ENCODE measurements around the gene TECPR1.

The TECPR1 gene

GRCh38 chr7:98202367-98203195 is 49.5 kb downstream of the TECPR1 start:
- H3K36me3 ChIP-seq (ENCODE audit: control insufficient read depth, insufficient read depth, low read length), result peaks cover 16% of the 10 kb centered on the region
- H3K4me3 ChIP-seq (ENCODE audit: low read depth, low read length), result no peak overlapping the region
- H3K9me3 ChIP-seq (ENCODE audit: control insufficient read depth, insufficient read depth, low read length), result no peaks in the 10 kb centered on the region
- H3K27me3 ChIP-seq (ENCODE audit: control insufficient read depth, insufficient read depth, low read length), result no peaks in the 10 kb centered on the region
- H3K4me1 ChIP-seq (ENCODE audit: control insufficient read depth, insufficient read depth, low read length), result no peaks in the 10 kb centered on the region
- no peak overlapping the region for H3K9ac ChIP-seq (ENCODE audit: low read depth, low read length)

- H3K4me1 ChIP-seq (ENCODE audit: control insufficient read depth, insufficient read depth, low read length), result no peaks in the 10 kb centered on the region
- no peaks in the 10 kb centered on the region for H3K9me3 ChIP-seq (ENCODE audit: control insufficient read depth, insufficient read depth, low read length)
- H3K9ac ChIP-seq (ENCODE audit: low read depth, low read length), result no peak overlapping the region
- no peaks in the 10 kb centered on the region for H3K27me3 ChIP-seq (ENCODE audit: control insufficient read depth, insufficient read depth, low read length)
- H3K36me3 ChIP-seq (ENCODE audit: control insufficient read depth, insufficient read depth, low read length), result peaks cover 11% of the 10 kb centered on the region
- H3K4me3 ChIP-seq (ENCODE audit: low read depth, low read length), result no peak overlapping the region
Measured at GRCh38 chr7:98200364-98200763, 51.7 kb downstream of the TECPR1 start.

- no peaks in the 10 kb centered on the region for H3K27me3 ChIP-seq (ENCODE audit: control insufficient read depth, insufficient read depth, low read length)
- no peaks in the 10 kb centered on the region for H3K4me1 ChIP-seq (ENCODE audit: control insufficient read depth, insufficient read depth, low read length)
- H3K9me3 ChIP-seq (ENCODE audit: control insufficient read depth, insufficient read depth, low read length), result no peaks in the 10 kb centered on the region
- H3K4me3 ChIP-seq (ENCODE audit: low read depth, low read length), result no peak overlapping the region
- peaks cover 6% of the 10 kb centered on the region for H3K36me3 ChIP-seq (ENCODE audit: control insufficient read depth, insufficient read depth, low read length)
- no peak overlapping the region for H3K9ac ChIP-seq (ENCODE audit: low read depth, low read length)
Measured at GRCh38 chr7:98199131-98199530, 52.9 kb downstream of the TECPR1 start.

- H3K4me3 ChIP-seq (ENCODE audit: low read depth, low read length), result no peak overlapping the region
- H3K9ac ChIP-seq (ENCODE audit: low read depth, low read length), result no peak overlapping the region
- H3K9me3 ChIP-seq (ENCODE audit: control insufficient read depth, insufficient read depth, low read length), result no peaks in the 10 kb centered on the region
- no peaks in the 10 kb centered on the region for H3K4me1 ChIP-seq (ENCODE audit: control insufficient read depth, insufficient read depth, low read length)
- H3K27me3 ChIP-seq (ENCODE audit: control insufficient read depth, insufficient read depth, low read length), result no peaks in the 10 kb centered on the region
- H3K36me3 ChIP-seq (ENCODE audit: control insufficient read depth, insufficient read depth, low read length), result peaks cover 20% of the 10 kb centered on the region
Measured at GRCh38 chr7:98196706-98197605, 55.1 kb downstream of the TECPR1 start.

- Histone ChIP-seq H3K4me1 (ENCODE audit: control insufficient read depth, insufficient read depth, low read length) (no peaks in the 10 kb centered on the region), H3K9ac (ENCODE audit: low read depth, low read length) (no peak overlapping the region), H3K4me3 (ENCODE audit: low read depth, low read length) (no peak overlapping the region), H3K27me3 (ENCODE audit: control insufficient read depth, insufficient read depth, low read length) (no peaks in the 10 kb centered on the region), H3K9me3 (ENCODE audit: control insufficient read depth, insufficient read depth, low read length) (no peaks in the 10 kb centered on the region), H3K36me3 (ENCODE audit: control insufficient read depth, insufficient read depth, low read length) (peaks cover 24% of the 10 kb centered on the region)
Measured at GRCh38 chr7:98194672-98195457, 57.2 kb downstream of the TECPR1 start.

DNA sequence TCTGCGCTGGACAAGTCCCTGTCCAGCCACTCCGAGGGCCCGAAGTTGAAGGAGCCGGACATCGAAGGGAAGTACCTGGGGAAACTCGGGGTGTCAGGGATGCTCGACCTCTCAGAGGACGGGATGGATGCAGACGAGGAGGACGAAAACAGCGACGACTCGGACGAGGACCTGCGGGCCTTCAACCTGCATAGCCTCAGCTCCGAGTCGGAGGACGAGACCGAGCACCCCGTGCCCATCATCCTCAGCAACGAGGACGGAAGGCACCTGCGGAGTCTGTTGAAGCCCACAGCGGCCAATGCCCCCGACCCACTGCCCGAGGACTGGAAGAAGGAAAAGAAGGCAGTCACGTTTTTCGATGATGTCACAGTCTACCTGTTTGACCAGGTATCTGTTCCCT is 57.8 kb downstream of the TECPR1 start:
- Histone ChIP-seq H3K4me1 (ENCODE audit: control insufficient read depth, insufficient read depth, low read length) (no peaks in the 10 kb centered on the region), H3K9me3 (ENCODE audit: control insufficient read depth, insufficient read depth, low read length) (no peaks in the 10 kb centered on the region), H3K9ac (ENCODE audit: low read depth, low read length) (no peak overlapping the region), H3K27me3 (ENCODE audit: control insufficient read depth, insufficient read depth, low read length) (no peaks in the 10 kb centered on the region), H3K4me3 (ENCODE audit: low read depth, low read length) (no peak overlapping the region), H3K36me3 (ENCODE audit: control insufficient read depth, insufficient read depth, low read length) (peaks cover 24% of the 10 kb centered on the region)

DNA sequence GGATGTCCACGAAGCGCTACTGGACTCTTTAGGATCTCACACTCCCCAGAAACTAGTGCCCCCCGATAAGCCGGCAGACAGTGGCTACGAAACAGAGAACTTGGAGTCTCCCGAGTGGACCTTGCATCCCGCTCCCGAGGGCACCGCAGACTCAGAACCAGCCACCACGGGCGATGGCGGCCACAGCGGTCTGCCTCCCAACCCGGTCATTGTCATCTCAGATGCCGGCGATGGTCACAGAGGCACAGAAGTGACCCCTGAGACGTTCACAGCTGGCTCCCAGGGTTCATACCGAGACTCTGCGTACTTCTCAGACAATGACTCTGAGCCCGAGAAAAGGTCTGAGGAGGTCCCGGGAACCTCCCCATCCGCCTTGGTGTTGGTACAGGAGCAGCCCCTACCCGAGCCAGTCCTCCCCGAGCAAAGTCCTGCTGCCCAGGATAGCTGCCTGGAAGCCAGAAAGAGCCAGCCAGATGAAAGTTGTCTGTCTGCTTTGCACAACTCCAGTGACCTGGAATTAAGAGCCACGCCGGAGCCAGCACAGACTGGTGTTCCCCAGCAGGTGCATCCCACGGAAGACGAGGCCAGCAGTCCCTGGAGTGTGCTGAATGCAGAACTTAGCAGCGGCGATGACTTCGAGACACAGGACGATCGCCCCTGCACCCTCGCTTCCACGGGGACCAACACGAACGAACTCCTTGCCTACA is 58.4 kb downstream of the TECPR1 start:
- no peaks in the 10 kb centered on the region for H3K9me3 ChIP-seq (ENCODE audit: control insufficient read depth, insufficient read depth, low read length)
- H3K36me3 ChIP-seq (ENCODE audit: control insufficient read depth, insufficient read depth, low read length), result peaks cover 24% of the 10 kb centered on the region
- H3K4me3 ChIP-seq (ENCODE audit: low read depth, low read length), result no peak overlapping the region
- H3K27me3 ChIP-seq (ENCODE audit: control insufficient read depth, insufficient read depth, low read length), result no peaks in the 10 kb centered on the region
- H3K9ac ChIP-seq (ENCODE audit: low read depth, low read length), result no peak overlapping the region
- no peaks in the 10 kb centered on the region for H3K4me1 ChIP-seq (ENCODE audit: control insufficient read depth, insufficient read depth, low read length)

DNA sequence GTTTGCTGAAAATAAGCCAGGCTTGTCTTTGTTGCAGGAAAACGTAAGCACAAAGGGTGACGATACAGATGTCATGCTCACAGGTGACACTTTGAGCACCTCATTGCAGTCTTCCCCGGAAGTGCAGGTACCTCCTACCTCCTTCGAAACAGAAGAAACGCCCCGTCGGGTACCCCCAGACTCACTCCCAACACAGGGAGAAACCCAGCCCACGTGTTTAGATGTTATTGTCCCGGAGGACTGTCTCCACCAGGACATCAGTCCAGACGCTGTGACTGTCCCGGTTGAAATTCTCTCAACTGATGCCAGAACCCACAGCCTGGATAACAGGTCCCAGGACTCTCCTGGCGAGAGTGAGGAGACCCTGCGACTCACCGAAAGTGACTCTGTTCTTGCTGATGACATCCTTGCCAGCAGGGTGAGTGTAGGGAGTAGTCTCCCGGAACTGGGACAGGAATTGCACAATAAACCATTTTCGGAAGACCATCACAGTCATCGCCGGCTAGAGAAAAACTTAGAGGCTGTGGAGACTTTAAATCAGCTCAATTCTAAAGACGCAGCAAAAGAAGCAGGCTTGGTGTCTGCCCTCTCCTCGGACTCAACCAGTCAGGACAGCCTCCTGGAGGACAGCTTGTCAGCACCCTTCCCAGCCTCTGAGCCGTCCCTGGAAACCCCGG is 59.1 kb downstream of the TECPR1 start:
- H3K4me1 ChIP-seq (ENCODE audit: control insufficient read depth, insufficient read depth, low read length), result no peaks in the 10 kb centered on the region
- H3K9ac ChIP-seq (ENCODE audit: low read depth, low read length), result no peak overlapping the region
- H3K27me3 ChIP-seq (ENCODE audit: control insufficient read depth, insufficient read depth, low read length), result no peaks in the 10 kb centered on the region
- peaks cover 24% of the 10 kb centered on the region for H3K36me3 ChIP-seq (ENCODE audit: control insufficient read depth, insufficient read depth, low read length)
- no peaks in the 10 kb centered on the region for H3K9me3 ChIP-seq (ENCODE audit: control insufficient read depth, insufficient read depth, low read length)
- no peak overlapping the region for H3K4me3 ChIP-seq (ENCODE audit: low read depth, low read length)

DNA sequence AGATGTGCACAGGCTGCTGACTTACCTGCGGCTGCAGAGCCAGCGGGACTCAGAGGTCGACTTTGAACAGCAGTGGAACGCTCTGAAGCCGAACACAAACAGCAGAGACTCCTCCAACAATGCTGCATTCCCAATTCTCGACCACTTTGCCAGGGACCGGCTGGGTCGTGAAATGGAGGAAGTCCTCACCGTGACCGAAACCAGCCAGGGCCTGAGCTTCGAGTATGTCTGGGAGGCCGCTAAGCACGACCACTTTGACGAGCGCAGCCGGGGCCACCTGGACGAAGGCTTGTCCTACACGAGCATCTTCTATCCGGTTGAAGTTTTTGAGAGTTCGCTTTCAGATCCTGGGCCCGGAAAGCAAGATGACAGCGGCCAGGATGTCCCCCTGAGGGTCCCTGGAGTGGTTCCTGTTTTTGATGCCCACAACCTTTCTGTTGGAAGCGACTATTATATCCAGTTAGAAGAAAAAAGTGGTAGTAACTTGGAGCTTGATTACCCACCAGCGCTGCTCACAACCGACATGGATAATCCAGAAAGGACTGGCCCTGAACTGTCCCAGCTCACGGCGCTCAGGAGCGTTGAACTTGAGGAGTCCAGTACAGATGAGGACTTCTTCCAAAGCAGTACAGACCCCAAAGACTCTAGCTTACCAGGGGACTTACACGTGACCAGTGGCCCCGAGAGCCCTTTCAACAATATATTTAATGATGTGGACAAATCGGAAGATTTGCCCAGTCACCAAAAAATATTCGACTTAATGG is 60.2 kb downstream of the TECPR1 start:
- peaks cover 24% of the 10 kb centered on the region for H3K36me3 ChIP-seq (ENCODE audit: control insufficient read depth, insufficient read depth, low read length)
- H3K9me3 ChIP-seq (ENCODE audit: control insufficient read depth, insufficient read depth, low read length), result no peaks in the 10 kb centered on the region
- H3K4me3 ChIP-seq (ENCODE audit: low read depth, low read length), result no peak overlapping the region
- H3K27me3 ChIP-seq (ENCODE audit: control insufficient read depth, insufficient read depth, low read length), result no peaks in the 10 kb centered on the region
- H3K4me1 ChIP-seq (ENCODE audit: control insufficient read depth, insufficient read depth, low read length), result no peaks in the 10 kb centered on the region
- no peak overlapping the region for H3K9ac ChIP-seq (ENCODE audit: low read depth, low read length)

DNA sequence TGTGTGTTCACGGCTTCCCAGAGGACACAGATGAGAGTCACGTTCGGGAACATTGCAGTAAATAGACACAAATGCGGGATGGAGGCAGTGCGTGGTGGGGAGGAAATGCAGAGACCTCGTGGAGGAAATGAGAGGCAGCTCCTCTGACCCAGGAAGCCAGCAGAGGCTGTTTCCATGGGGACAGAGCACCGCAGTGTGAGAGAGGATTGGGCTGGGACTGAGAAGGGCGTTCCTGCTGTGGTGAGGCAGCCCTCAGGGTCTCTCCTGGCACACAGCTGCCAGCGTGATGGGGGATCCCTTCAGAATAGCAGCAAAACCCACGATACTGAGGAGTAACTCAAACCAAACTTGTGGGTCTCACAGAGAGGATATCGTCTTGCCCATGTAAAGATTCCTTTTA is 62.5 kb downstream of the TECPR1 start:
- H3K9me3 ChIP-seq (ENCODE audit: control insufficient read depth, insufficient read depth, low read length), result no peaks in the 10 kb centered on the region
- no peak overlapping the region for H3K4me3 ChIP-seq (ENCODE audit: low read depth, low read length)
- peaks cover 20% of the 10 kb centered on the region for H3K36me3 ChIP-seq (ENCODE audit: control insufficient read depth, insufficient read depth, low read length)
- H3K4me1 ChIP-seq (ENCODE audit: control insufficient read depth, insufficient read depth, low read length), result no peaks in the 10 kb centered on the region
- H3K27me3 ChIP-seq (ENCODE audit: control insufficient read depth, insufficient read depth, low read length), result no peaks in the 10 kb centered on the region
- no peak overlapping the region for H3K9ac ChIP-seq (ENCODE audit: low read depth, low read length)

Data from iPS-15b (cell line).